Mesendoderm (in vitro differentiated cells): ENCODE data around the gene C12orf57.

Experiments used
- DNase-seq: peaks from one replicate; pipeline ENCODE4 v3.0.0; 2013
- H2AK5ac ChIP-seq: 2 replicates; pipeline ENCODE4 v1.6.1; 2013; ENCODE audit warnings: low read length, inconsistent platforms
- H2BK120ac ChIP-seq: 2 replicates; pipeline ENCODE4 v1.6.1; 2013; ENCODE audit warnings: low read depth, mild to moderate bottlenecking, low read length, moderate library complexity, mixed read lengths
- H2BK15ac ChIP-seq: replicated peaks from 2 replicates; pipeline ENCODE4 v1.6.1; 2013; ENCODE audit warnings: low read depth, mild to moderate bottlenecking, moderate library complexity
- H2BK5ac ChIP-seq: 2 replicates; pipeline ENCODE4 v1.6.1; 2013; ENCODE audit warnings: low read length, inconsistent platforms
- H3K18ac ChIP-seq: 2 replicates; pipeline ENCODE4 v1.6.1; 2013; ENCODE audit warnings: mild to moderate bottlenecking, low read length, mixed read lengths
- H3K23ac ChIP-seq: one replicate; pipeline ENCODE4 v1.6.1; 2013; ENCODE audit warnings: low read length
- H3K27ac ChIP-seq: 2 replicates; pipeline ENCODE4 v1.5.1; 2013; ENCODE audit warnings: low read depth, mild to moderate bottlenecking, inconsistent platforms, low read length, moderate library complexity
- H3K27me3 ChIP-seq: 2 replicates; pipeline ENCODE4 v1.6.1; 2013; ENCODE audit warnings: low read length, control low read depth, mild to moderate bottlenecking, inconsistent platforms; ENCODE audit not compliant: insufficient read depth, poor library complexity
- H3K36me3 ChIP-seq: 2 replicates; pipeline ENCODE4 v1.6.1; 2013; ENCODE audit warnings: low read length, inconsistent platforms; ENCODE audit not compliant: control insufficient read depth, insufficient read depth
- H3K4ac ChIP-seq: one replicate; pipeline ENCODE4 v1.6.1; 2013; ENCODE audit warnings: low read depth, mild to moderate bottlenecking, low read length, moderate library complexity
- H3K4me1 ChIP-seq: 2 replicates; pipeline ENCODE4 v1.6.1; 2013; ENCODE audit warnings: low read depth, low read length, inconsistent platforms; ENCODE audit not compliant: control insufficient read depth
- H3K4me2 ChIP-seq: 2 replicates; pipeline ENCODE4 v1.6.1; 2013; ENCODE audit warnings: low read length
- H3K4me3 ChIP-seq: 2 replicates; pipeline ENCODE4 v1.5.1; 2013; ENCODE audit warnings: mild to moderate bottlenecking, low read length
- H3K56ac ChIP-seq: one replicate; pipeline ENCODE4 v1.6.1; 2013; ENCODE audit warnings: low read length
- H3K79me1 ChIP-seq: 2 replicates; pipeline ENCODE4 v1.6.1; 2013; ENCODE audit warnings: low read length, inconsistent platforms
- H3K79me2 ChIP-seq: 2 replicates; pipeline ENCODE4 v1.6.1; 2013; ENCODE audit warnings: mild to moderate bottlenecking, low read length; ENCODE audit not compliant: control insufficient read depth, insufficient read depth
- H3K9ac ChIP-seq: 2 replicates; pipeline ENCODE4 v1.6.1; 2013; ENCODE audit warnings: low read length, inconsistent platforms
- H4K5ac ChIP-seq: one replicate; pipeline ENCODE4 v1.6.1; 2013; ENCODE audit warnings: low read length
- H4K8ac ChIP-seq: one replicate; pipeline ENCODE4 v1.6.1; 2013; ENCODE audit warnings: low read depth, mild to moderate bottlenecking, control low read depth, low read length, moderate library complexity
- WGBS: extraction: QIAGEN DNeasy Blood & Tissue Kit; methylation state at CpG from one replicate; pipeline ENCODE4 v1.1.7; 2013; ENCODE audit warnings: low lambda C conversion rate, missing lambda C conversion rate; ENCODE audit not compliant: insufficient coverage; ENCODE audit errors: extremely low coverage; 5-methylcytosine and 5-hydroxymethylcytosine counted together

C12orf57 gene

DNA sequence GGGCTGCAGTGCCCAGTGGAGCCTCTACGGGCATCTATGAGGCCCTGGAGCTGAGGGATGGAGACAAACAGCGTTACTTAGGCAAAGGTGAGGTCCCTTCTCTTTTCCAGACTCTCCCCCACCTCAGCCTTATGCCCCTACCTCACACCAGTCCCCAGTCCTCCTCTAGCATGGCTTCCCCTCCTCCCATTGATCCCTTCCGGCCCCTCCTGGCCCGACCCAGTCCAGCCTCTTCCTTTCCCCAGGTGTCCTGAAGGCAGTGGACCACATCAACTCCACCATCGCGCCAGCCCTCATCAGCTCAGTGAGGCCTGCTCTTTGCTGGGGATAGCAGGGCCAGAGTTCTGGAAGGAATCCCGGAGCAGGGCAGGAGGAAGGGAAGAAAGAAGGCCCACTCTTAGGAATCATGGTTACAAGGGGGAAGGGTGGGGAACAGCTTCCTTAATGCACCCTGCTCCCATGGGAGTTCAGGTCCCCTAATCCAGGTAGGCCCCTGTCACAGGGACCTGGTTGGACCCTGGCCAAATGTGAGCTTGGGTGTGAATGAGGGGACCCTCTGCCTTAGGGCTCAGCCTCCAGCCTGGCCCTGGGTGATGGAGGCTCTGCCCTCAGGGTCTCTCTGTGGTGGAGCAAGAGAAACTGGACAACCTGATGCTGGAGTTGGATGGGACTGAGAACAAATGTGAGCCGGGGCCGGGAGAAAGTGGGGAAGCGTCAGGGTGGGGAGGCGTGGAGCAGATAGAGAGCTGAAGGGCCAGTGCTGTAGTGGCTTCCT lies 27.2 kb upstream of the C12orf57 start:
- no peak for DNase-seq

GRCh38 chr12:6917491-6918231 lies 26.2 kb upstream of the C12orf57 start:
- Histone ChIP-seq H3K27ac (no peak overlapping the region), H3K4ac (no peak overlapping the region)

More for the DNA sequence above, 27.2 kb upstream of the C12orf57 start:
- Histone ChIP-seq H3K79me1 (peaks cover 3% of the 10 kb centered on the region), H3K23ac (no peak overlapping the region), H3K27ac (no peak overlapping the region), H3K79me2 (no peaks in the 10 kb centered on the region), H3K27me3 (no peaks in the 10 kb centered on the region), H2BK15ac (no peak overlapping the region), H2BK120ac (no peak overlapping the region), H3K4ac (no peak overlapping the region), H2AK5ac (no peak overlapping the region), H3K18ac (no peak overlapping the region), H3K4me2 (no peak overlapping the region), H2BK5ac (no peak overlapping the region), H3K36me3 (peaks cover 2% of the 10 kb centered on the region), H4K5ac (no peak overlapping the region), H3K4me3 (no peak overlapping the region), H3K56ac (peak overlapping the region; percentile 80), H4K8ac (no peak overlapping the region), H3K4me1 (peaks cover 5% of the 10 kb centered on the region), H3K9ac (peak overlapping the region; percentile 17)
- no CpG with 5 or more reads among the region's 11 CpGs for WGBS

GRCh38 chr12:6919588-6919987 lies 24.2 kb upstream of the C12orf57 start:
- no peaks in the 10 kb centered on the region for H3K27me3 ChIP-seq
- peaks cover 2% of the 10 kb centered on the region for H3K36me3 ChIP-seq
- H2BK15ac ChIP-seq = no peak overlapping the region
- H2AK5ac ChIP-seq = no peak overlapping the region
- H2BK120ac ChIP-seq = no peak overlapping the region
- no peak overlapping the region for H3K27ac ChIP-seq
- no peak overlapping the region for H3K56ac ChIP-seq
- H2BK5ac ChIP-seq = no peak overlapping the region
- H4K5ac ChIP-seq = no peak overlapping the region
- no CpG with 5 or more reads among the region's 7 CpGs for WGBS
- peaks cover 6% of the 10 kb centered on the region for H3K4me1 ChIP-seq
- DNase-seq = no peak
- H3K23ac ChIP-seq = no peak overlapping the region
- H3K9ac ChIP-seq = no peak overlapping the region
- H3K4ac ChIP-seq = no peak overlapping the region
- no peak overlapping the region for H4K8ac ChIP-seq
- H3K4me3 ChIP-seq = no peak overlapping the region
- no peak overlapping the region for H3K18ac ChIP-seq
- no peak overlapping the region for H3K4me2 ChIP-seq
- H3K79me2 ChIP-seq = no peaks in the 10 kb centered on the region
- peaks cover 3% of the 10 kb centered on the region for H3K79me1 ChIP-seq

More at GRCh38 chr12:6917491-6918231, 26.2 kb upstream of the C12orf57 start:
- no peaks in the 10 kb centered on the region for H3K27me3 ChIP-seq
- no CpG with 5 or more reads among the region's 14 CpGs for WGBS
- no peak overlapping the region for H3K18ac ChIP-seq
- DNase-seq = peak; percentile 72
- no peak overlapping the region for H2BK15ac ChIP-seq
- no peak overlapping the region for H3K9ac ChIP-seq
- H3K4me1 ChIP-seq = peaks cover 5% of the 10 kb centered on the region
- H2AK5ac ChIP-seq = no peak overlapping the region
- H3K56ac ChIP-seq = peak overlapping the region; percentile 9
- H3K36me3 ChIP-seq = peaks cover 2% of the 10 kb centered on the region
- no peak overlapping the region for H2BK5ac ChIP-seq
- H3K23ac ChIP-seq = no peak overlapping the region
- no peak overlapping the region for H4K5ac ChIP-seq
- H3K79me2 ChIP-seq = no peaks in the 10 kb centered on the region
- no peak overlapping the region for H3K4me2 ChIP-seq
- H4K8ac ChIP-seq = no peak overlapping the region
- peaks cover 3% of the 10 kb centered on the region for H3K79me1 ChIP-seq
- H2BK120ac ChIP-seq = no peak overlapping the region
- no peak overlapping the region for H3K4me3 ChIP-seq

DNA sequence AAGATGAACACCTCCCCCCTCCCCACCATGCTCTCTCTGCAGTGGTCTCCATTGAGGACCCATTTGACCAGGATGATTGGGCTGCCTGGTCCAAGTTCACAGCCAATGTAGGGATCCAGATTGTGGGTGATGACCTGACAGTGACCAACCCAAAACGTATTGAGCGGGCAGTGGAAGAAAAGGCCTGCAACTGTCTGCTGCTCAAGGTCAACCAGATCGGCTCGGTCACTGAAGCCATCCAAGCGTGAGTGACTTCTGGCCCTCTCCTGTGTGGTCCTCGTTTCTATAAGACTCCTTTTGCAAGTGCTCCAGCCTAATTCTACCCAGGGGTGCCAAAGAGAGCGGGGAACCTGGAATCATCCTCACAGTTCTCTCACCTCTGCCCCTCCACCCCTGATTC lies 22.3 kb upstream of the C12orf57 start:
- H3K9ac ChIP-seq = no peak overlapping the region
- H3K36me3 ChIP-seq = peaks cover 2% of the 10 kb centered on the region
- no peak for DNase-seq
- H4K8ac ChIP-seq = no peak overlapping the region
- no peaks in the 10 kb centered on the region for H3K27me3 ChIP-seq
- H2BK120ac ChIP-seq = no peak overlapping the region
- H3K4ac ChIP-seq = no peak overlapping the region
- no peak overlapping the region for H2BK15ac ChIP-seq
- H3K18ac ChIP-seq = no peak overlapping the region
- H3K79me2 ChIP-seq = no peaks in the 10 kb centered on the region
- WGBS = no CpG with 5 or more reads among the region's 7 CpGs
- no peak overlapping the region for H2BK5ac ChIP-seq
- no peak overlapping the region for H3K56ac ChIP-seq
- H3K79me1 ChIP-seq = no peaks in the 10 kb centered on the region
- H3K27ac ChIP-seq = no peak overlapping the region
- H4K5ac ChIP-seq = no peak overlapping the region
- H2AK5ac ChIP-seq = no peak overlapping the region
- H3K4me2 ChIP-seq = no peak overlapping the region
- no peak overlapping the region for H3K4me3 ChIP-seq
- H3K4me1 ChIP-seq = peaks cover 11% of the 10 kb centered on the region
- H3K23ac ChIP-seq = no peak overlapping the region

GRCh38 chr12:6921996-6922946 lies 21.6 kb upstream of the C12orf57 start:
- no peak overlapping the region for H3K27ac ChIP-seq
- no CpG with 5 or more reads among the region's 9 CpGs for WGBS

More at GRCh38 chr12:6921996-6922946, 21.6 kb upstream of the C12orf57 start:
- peak overlapping the region; percentile 28 for H3K56ac ChIP-seq
- no peak overlapping the region for H3K9ac ChIP-seq
- H3K27me3 ChIP-seq = no peaks in the 10 kb centered on the region
- no peaks in the 10 kb centered on the region for H3K79me2 ChIP-seq
- H4K8ac ChIP-seq = no peak overlapping the region
- no peak overlapping the region for H2BK120ac ChIP-seq
- no peak overlapping the region for H3K23ac ChIP-seq
- H2BK5ac ChIP-seq = no peak overlapping the region
- H4K5ac ChIP-seq = no peak overlapping the region
- peak; percentile 28 for DNase-seq
- no peaks in the 10 kb centered on the region for H3K79me1 ChIP-seq
- H3K4me1 ChIP-seq = peaks cover 13% of the 10 kb centered on the region
- peaks cover 2% of the 10 kb centered on the region for H3K36me3 ChIP-seq
- no peak overlapping the region for H3K4me2 ChIP-seq
- no peak overlapping the region for H3K4me3 ChIP-seq
- H2BK15ac ChIP-seq = no peak overlapping the region
- no peak overlapping the region for H3K4ac ChIP-seq
- H3K18ac ChIP-seq = no peak overlapping the region
- H2AK5ac ChIP-seq = no peak overlapping the region
